Ovary (tissue), 9 donors: ENCODE results near the gene ANOS1. TPM values are rescaled to one million over a fixed set of nuclear protein-coding genes. Genes with fewer than 3 reads are reported as not detected.

Source experiments
- DNase-seq, 5 donors: peaks; one replicate each; pipeline ENCODE4 v3.0.0-alpha.2; 2019 to 2020
- H3K27ac ChIP-seq, 2 donors: fragments of 200-600 bp; one replicate each; pipeline versions ENCODE4 v1.5.1 to v1.8.0; 2019 to 2022
- H3K27me3 ChIP-seq: fragments of 200-600 bp; one replicate; pipeline ENCODE4 v1.8.0; 2022
- H3K36me3 ChIP-seq: fragments of 200-600 bp; sonication (generic); one replicate; pipeline ENCODE4 v1.5.1; 2019
- H3K4me1 ChIP-seq: one replicate; pipeline ENCODE4 v1.8.1; 2013; ENCODE audit warnings: mild to moderate bottlenecking, moderate library complexity; ENCODE audit not compliant: insufficient read depth
- H3K4me3 ChIP-seq: fragments of 200-600 bp; sonication (generic); one replicate; pipeline ENCODE4 v1.5.1; 2017
- H3K9me3 ChIP-seq, 2 donors: fragments of 200-600 bp in 1 of 2; sonication (generic) in 1 of 2; one replicate each; pipeline versions ENCODE4 v1.5.1 to v1.8.1; 2013 to 2019; ENCODE audit warnings: mild to moderate bottlenecking in 1 of 2, moderate library complexity in 1 of 2
- EP300 ChIP-seq: sonication (generic); formaldehyde crosslinking; IDR thresholded peaks from one replicate; pipeline ENCODE4 v1.6.1; 2017; ENCODE audit warnings: antibody characterized with exemption
- POLR2A ChIP-seq: fragments of 450-650 bp; IDR thresholded peaks from one replicate; pipeline ENCODE4 v1.6.1; 2017; ENCODE audit warnings: antibody characterized with exemption, mild to moderate bottlenecking, moderate library complexity
- WGBS, 3 donors: extraction: QIAGEN DNeasy Blood & Tissue Kit in 1 of 3; methylation state at CpG; one replicate each; pipeline versions ENCODE4 v1.1.5 to v1.1.7; 2013 to 2017; 5-methylcytosine and 5-hydroxymethylcytosine counted together
- intact Hi-C, 4 donors: fragments of 100-400 bp; cut with DNase I; formaldehyde crosslinking; loops; one replicate each; pipeline versions ENCODE4 v1.11.0 to v1.15.1; 2022 to 2023
- polyA plus RNA-seq, 2 donors: library from polyadenylated mRNA; stranded (reverse); fragments of 200-250 nt in 1 of 2; fragments of 350-450 nt in 1 of 2; fragmentation: Illumina TruSeq in 1 of 2; extraction: RNeasy Lipid Tissue Mini Kit (QIAGEN cat#74804) in 1 of 2; gene quantifications; one replicate each; pipeline ENCODE4 v1.2.3, GENCODE V29; 2013 to 2014
- total RNA-seq, 7 donors: library from RNA; depleted of rRNA in 2 of 7; stranded (reverse); fragments of >200 nt in 2 of 7; fragmentation: NEBNext Ultra II Directional in 3 of 7; extraction: Animal tissue kit (Norgen Biotek cat#: 25700) in 3 of 7; gene quantifications; one replicate each; pipeline versions ENCODE4 v1.1.0 to v1.2.4, GENCODE V29; 2016 to 2023
- TF ChIP-seq, protein P1 (sequence below), 3 donors: fragments of 450-650 bp in 2 of 3; fragments of 200-600 bp in 1 of 3; IDR thresholded peaks; one replicate each; pipeline versions ENCODE4 v1.5.1 to v1.8.0; 2016 to 2022; ENCODE audit warnings: antibody characterized with exemption in 3 of 3, mild to moderate bottlenecking in 1 of 3
- donor health status: DM: no; HTN: no; CAD: no; lungs with moderate emphysema.
- donor health status: DM: no; HTN: no; CAD: no.
- donor health status: Bipolar disorder and iron deficiency.
- donor health status: DM: yes; HTN: yes; CAD: no.
- donor health status: DM: no; HTN: no; CAD: no.
- donor health status: DM: yes; HTN: yes; CAD: no.

The ANOS1 gene
- total and polyA plus RNA-seq, 9 donors, result 0.13 to 6.2 (median 0.85) TPM; not detected in 1

DNA sequence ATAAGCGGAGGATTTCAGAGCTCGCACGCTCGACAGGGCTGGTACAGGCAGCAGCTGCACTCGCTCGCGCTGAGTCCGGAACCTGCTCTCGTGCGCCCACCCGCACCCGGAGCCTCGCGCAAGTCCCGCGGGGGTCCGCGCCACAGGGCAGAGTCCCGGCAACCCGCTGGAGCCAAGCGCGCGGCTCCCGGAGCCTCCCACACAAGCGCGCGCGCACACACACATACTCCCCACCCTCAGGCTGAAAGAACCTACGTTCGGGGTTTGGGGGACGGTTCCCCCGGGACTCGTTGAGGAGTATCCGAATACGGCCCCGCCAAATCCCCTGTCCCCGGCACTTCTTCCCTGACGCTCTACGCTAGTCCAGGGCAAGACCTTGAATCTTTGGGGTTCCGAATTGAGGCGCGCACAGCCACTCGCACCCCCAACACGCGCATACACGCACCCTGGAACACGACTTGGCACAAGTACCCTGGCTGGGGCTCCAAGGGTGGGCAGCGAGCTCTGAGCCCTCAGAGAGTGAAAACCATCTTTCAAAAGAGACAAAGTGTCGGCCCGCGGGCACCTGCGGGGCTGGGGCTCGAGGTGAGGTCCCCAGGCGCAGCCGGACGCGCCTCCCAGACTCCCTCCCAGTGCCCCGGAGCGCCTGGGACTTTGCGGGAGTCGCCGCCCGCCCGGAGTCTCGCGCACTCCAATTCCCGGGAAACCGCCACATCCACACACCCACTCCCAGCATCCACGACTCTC is 952 bp downstream of the ANOS1 start:
- Histone ChIP-seq H3K36me3 (no peaks in the 10 kb centered on the region), H3K9me3 (no peaks in the 10 kb centered on the region), H3K4me3 (peak overlapping the region; percentile 8), H3K27me3 (no peaks in the 10 kb centered on the region), H3K4me1 (peaks cover 2% of the 10 kb centered on the region), H3K27ac (no peak overlapping the region)
- peak in 1 of 5 donors; percentile 15 for DNase-seq
- WGBS, 3 donors, result 1% methylated on average over 69 of the region's 69 CpGs
- intact Hi-C loops, result loop anchor here in 2 of 4 donors (10.0 kb wide), 1 partner anchor 736 kb away; no protein-coding TSS in a partner anchor
- TF ChIP-seq POLR2A (no peak), EP300 (no peak)
- TF ChIP-seq, protein P1, sequence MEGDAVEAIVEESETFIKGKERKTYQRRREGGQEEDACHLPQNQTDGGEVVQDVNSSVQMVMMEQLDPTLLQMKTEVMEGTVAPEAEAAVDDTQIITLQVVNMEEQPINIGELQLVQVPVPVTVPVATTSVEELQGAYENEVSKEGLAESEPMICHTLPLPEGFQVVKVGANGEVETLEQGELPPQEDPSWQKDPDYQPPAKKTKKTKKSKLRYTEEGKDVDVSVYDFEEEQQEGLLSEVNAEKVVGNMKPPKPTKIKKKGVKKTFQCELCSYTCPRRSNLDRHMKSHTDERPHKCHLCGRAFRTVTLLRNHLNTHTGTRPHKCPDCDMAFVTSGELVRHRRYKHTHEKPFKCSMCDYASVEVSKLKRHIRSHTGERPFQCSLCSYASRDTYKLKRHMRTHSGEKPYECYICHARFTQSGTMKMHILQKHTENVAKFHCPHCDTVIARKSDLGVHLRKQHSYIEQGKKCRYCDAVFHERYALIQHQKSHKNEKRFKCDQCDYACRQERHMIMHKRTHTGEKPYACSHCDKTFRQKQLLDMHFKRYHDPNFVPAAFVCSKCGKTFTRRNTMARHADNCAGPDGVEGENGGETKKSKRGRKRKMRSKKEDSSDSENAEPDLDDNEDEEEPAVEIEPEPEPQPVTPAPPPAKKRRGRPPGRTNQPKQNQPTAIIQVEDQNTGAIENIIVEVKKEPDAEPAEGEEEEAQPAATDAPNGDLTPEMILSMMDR (IDR thresholded peaks at IDR 0.05), result no peak

DNA sequence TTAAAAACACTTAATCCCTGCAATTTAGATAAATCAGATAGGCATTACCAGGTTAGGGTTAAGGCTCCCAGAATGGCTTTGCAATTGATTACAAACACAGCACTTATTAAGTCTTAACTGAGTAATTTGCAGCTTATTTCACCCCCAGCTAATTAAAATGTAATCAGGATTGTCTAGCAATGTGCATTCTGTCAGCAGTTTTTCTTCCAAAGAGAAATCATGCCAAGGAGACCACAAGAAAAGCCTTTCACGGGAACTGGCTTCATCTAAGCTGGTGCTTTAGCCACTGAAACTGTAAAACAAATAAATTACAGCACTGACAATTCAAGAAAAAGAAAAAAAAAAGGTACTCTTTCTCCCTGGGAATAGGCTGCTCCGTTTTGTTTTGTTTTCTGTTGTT is 2.1 kb downstream of the ANOS1 start:
- Histone ChIP-seq H3K27me3 (no peaks in the 10 kb centered on the region), H3K4me3 (no peak overlapping the region)

DNA sequence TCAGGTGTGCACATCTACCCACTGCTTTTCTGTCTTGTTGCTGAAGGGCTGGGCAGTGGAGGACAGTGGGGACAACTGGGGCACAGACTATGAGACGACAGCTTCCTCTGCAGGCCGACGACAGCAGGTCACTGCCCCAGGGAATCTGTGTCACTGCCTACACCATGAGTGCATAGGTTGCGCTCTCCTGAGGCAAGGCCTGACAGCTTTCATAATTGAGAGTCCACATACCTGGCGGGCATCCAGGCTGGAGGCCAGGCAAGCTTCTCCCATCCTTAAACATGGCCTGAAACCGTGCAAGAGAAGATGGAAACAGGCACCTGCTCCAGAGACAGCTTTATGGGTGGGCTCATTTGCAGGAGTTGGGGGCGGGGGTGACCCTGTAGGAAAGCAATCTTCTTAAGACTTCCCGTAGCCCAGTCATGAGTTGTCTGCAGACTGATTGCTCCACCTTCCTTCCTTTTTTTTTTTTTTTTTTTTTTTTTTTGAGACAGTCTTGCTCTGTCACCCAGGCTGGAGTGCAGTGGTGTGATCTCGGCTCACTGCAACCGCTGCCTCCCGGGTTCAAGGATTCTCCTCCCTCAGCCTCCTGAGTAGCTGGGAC is 2.9 kb downstream of the ANOS1 start:
- WGBS, 3 donors, result 60 to 69% (median 63%) methylated on average over 11 of the region's 11 CpGs
- TF ChIP-seq POLR2A (no peak), EP300 (no peak)
- TF ChIP-seq, protein P1 (IDR thresholded peaks at IDR 0.05), result no peak
- Histone ChIP-seq H3K27ac (no peak overlapping the region), H3K9me3 (no peaks in the 10 kb centered on the region), H3K36me3 (no peaks in the 10 kb centered on the region), H3K27me3 (no peaks in the 10 kb centered on the region), H3K4me3 (no peak overlapping the region), H3K4me1 (peaks cover 2% of the 10 kb centered on the region)
- intact Hi-C loops, result no loop called here
- no peak for DNase-seq

More for the DNA sequence above, 2.1 kb downstream of the ANOS1 start:
- no peaks in the 10 kb centered on the region for H3K9me3 ChIP-seq
- DNase-seq, result no peak
- H3K4me1 ChIP-seq, result peaks cover 2% of the 10 kb centered on the region
- H3K27ac ChIP-seq, result no peak overlapping the region
- intact Hi-C loops, result loop anchor here in 2 of 4 donors (10.0 kb wide), 1 partner anchor 735 kb away; no protein-coding TSS in a partner anchor
- WGBS, 3 donors, result 14 to 18% (median 17%) methylated on average over 2 of the region's 2 CpGs
- no peaks in the 10 kb centered on the region for H3K36me3 ChIP-seq
- TF ChIP-seq, protein P1 (IDR thresholded peaks at IDR 0.05), result no peak
- no peak for TF ChIP-seq POLR2A

DNA sequence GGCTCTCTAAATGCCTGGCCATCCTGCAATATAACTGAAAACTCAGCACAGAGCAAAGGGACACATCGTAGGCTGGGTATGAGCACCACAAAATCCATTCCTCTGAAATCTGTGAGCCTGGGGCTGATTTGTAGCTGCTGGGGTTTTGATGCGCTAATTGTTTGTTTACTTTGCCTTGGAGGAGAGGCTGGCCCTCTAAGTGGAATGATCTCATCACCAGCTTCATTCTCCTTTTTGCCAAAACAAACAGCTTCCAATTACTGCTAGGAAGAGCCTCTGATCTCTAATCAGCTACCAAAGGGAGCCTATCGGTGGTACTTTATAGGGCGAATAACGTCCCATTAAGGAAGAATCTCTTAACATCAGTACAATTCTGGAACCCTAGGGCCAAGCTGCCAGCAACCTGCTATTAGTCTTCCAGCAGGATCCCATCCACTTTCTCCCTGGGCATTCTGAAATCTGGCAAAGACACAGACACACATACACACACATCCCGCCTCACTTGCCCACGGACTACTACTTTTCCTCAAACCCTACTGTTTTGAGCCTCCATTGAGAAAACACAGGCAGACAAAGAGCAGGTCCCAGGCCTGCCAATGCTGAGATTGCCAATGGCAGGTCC is 5.8 kb downstream of the ANOS1 start:
- TF ChIP-seq POLR2A, result no peak
- TF ChIP-seq, protein P1 (IDR thresholded peaks at IDR 0.05), result no peak
- no peak for DNase-seq
- Histone ChIP-seq H3K27me3 (no peaks in the 10 kb centered on the region), H3K4me3 (no peak overlapping the region), H3K36me3 (no peaks in the 10 kb centered on the region), H3K27ac (no peak overlapping the region), H3K9me3 (no peaks in the 10 kb centered on the region), H3K4me1 (peaks cover 2% of the 10 kb centered on the region)
- intact Hi-C loops, result no loop called here
- WGBS, 3 donors, result 39 to 56% (median 53%) methylated on average over 7 of the region's 7 CpGs
